Measurements from ENCODE around the gene NEURL1. TPM values are rescaled to one million over a fixed set of nuclear protein-coding genes. Genes with fewer than 3 reads are reported as not detected.

The NEURL1 gene
- total RNA-seq, 4 donors from 2014 or later: 0.12 to 0.13 TPM; not detected in 2

DNA sequence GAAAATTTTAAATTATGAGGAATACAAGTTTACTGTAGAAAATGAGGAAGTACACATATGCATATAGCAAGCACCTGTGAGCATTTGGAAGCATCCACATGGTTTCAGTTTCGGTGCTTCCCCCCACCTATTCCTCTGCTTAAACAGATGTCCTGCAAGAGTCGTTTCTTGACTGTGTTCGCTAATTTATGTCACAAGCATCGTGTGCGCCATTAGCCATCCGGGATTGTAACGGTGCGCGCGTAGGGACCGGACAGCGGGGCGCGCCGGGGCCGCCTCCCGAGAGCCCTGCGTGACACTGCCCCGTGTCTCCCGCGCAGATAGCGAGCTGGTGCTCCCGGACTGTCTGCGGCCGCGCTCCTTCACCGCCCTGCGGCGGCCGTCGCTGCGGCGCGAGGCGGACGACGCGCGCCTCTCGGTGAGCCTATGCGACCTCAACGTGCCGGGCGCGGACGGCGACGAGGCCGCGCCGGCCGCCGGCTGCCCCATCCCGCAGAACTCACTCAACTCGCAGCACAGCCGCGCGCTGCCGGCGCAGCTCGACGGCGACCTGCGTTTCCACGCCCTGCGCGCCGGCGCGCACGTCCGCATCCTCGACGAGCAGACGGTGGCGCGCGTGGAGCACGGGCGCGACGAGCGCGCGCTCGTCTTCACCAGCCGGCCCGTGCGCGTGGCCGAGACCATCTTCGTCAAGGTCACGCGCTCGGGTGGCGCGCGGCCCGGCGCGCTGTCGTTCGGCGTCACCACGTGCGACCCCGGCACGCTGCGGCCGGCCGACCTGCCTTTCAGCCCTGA lies 90.9 kb downstream of the NEURL1 start:
- TF ChIP-seq CTCF (IDR thresholded peaks at IDR 0.05): no peak
- no peak for DNase-seq (ENCODE audit: low spot score)
- no peak for ATAC-seq (ENCODE audit: low FRiP score)

- ATAC-seq (ENCODE audit: low FRiP score): no peak
- no peak for DNase-seq (ENCODE audit: low spot score)
- TF ChIP-seq CTCF (IDR thresholded peaks at IDR 0.05): no peak
Observed at GRCh38 chr10:103585011-103585405, 91.5 kb downstream of the NEURL1 start.

DNA sequence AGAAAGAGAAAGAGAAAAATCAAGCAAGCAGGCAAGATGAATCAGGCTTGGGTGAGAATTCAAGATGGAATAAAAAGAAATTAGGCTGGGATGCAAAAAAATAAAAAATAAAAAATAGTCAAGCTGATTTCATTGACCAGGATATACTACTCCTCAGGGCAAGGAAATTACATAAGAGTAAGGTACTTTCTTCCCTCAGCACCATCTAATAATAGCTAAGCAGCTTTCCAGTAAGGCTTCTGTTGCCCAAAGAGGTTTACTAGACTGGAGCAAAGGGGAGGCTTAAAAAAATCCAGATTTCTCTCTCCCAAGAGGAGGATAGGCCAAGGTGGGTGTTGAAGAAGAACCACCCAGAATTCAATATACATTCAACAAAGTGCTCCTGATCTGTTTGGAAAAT lies 93.6 kb downstream of the NEURL1 start:
- ATAC-seq (ENCODE audit: low FRiP score): no peak
- no peak for TF ChIP-seq CTCF (IDR thresholded peaks at IDR 0.05)
- no peak for DNase-seq (ENCODE audit: low spot score)

DNA sequence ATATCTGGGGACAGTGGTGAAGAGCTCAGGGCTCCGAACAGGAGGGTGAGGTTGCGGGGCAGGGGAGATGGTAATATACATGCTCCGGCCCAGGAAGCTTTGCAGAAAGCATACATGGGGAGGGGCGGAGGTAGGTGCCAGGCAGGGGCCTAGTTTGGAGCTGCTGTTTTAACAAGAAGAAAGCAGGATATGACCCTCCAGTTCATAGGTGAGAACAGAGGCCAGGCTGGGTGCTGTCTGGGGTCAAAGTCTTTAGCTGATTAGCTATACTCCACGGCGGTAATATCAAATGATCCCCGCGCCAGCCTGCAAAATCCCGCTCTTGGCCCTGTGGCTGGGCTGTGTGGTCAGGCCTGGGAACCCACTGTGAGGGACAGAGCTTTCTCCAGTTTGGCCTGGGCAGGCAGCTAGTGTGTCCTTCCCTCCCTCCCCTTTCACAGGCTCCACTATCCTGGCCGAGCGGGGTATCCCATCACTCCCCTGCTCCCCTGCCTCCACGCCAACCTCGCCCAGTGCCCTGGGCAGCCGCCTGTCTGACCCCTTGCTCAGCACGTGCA lies 95.6 kb downstream of the NEURL1 start:
- no peak for ATAC-seq (ENCODE audit: low FRiP score)
- no peak for TF ChIP-seq CTCF (IDR thresholded peaks at IDR 0.05)
- no peak for DNase-seq (ENCODE audit: low spot score)

- DNase-seq (ENCODE audit: low spot score) (no peak), ATAC-seq (ENCODE audit: low FRiP score) (no peak)
- no peak for TF ChIP-seq CTCF (IDR thresholded peaks at IDR 0.05)
Observed at GRCh38 chr10:103590060-103590459, 96.6 kb downstream of the NEURL1 start.

- ATAC-seq (ENCODE audit: low FRiP score): no peak
- no peak for DNase-seq (ENCODE audit: low spot score)
- TF ChIP-seq CTCF (IDR thresholded peaks at IDR 0.05): no peak
Observed at GRCh38 chr10:103590744-103591291, 97.3 kb downstream of the NEURL1 start.

Measured in omental fat pad (tissue), 4 donors.